DND-41 (cell line): ENCODE measurements around the gene NAA15.
A peak's percentile ranks its signal among the peaks of the same experiment; 100 is the strongest.

Experiments
- ATAC-seq: fragments of 200-7000 bp; cut with Tn5 transposase; 3 replicates; pipeline ENCODE4 v1.9.1; 2021; ENCODE audit warnings: low read depth; ENCODE audit not compliant: insufficient read depth
- DNase-seq: peaks from one replicate; pipeline ENCODE4 v3.0.0-alpha.2; 2020
- H2AFZ ChIP-seq: 2 replicates; pipeline ENCODE4 v1.6.0; 2012; ENCODE audit warnings: low read depth, low read length
- H3K27ac ChIP-seq: 2 replicates; pipeline ENCODE4 v1.5.1; 2012; ENCODE audit warnings: low read length, inconsistent platforms
- H3K27me3 ChIP-seq: fragments of 200-600 bp; sonication (generic); 2 replicates; pipeline ENCODE4 v1.6.0; 2012; ENCODE audit warnings: low read length, mild to moderate bottlenecking, inconsistent platforms; ENCODE audit not compliant: insufficient read depth, poor library complexity
- H3K36me3 ChIP-seq: 2 replicates; pipeline ENCODE4 v1.5.1; 2012; ENCODE audit warnings: low read length, inconsistent platforms; ENCODE audit not compliant: insufficient read depth
- H3K4me1 ChIP-seq: 2 replicates; pipeline ENCODE4 v1.5.1; 2012; ENCODE audit warnings: mild to moderate bottlenecking, low read length; ENCODE audit not compliant: insufficient read depth
- H3K4me2 ChIP-seq: 2 replicates; pipeline ENCODE4 v1.6.0; 2012; ENCODE audit warnings: mild to moderate bottlenecking, moderate library complexity, low read length, inconsistent platforms; ENCODE audit not compliant: insufficient read depth
- H3K4me3 ChIP-seq, 2 experiments: fragments of 200-600 bp in 1 of 2; shearing (Covaris generic) in 1 of 2; 2 replicates each; pipeline ENCODE4 v1.5.1; 2012 to 2016; ENCODE audit warnings: inconsistent platforms in 2 of 2, low read length in 2 of 2, mild to moderate bottlenecking in 2 of 2, low read depth in 1 of 2, moderate library complexity in 1 of 2
- H3K79me2 ChIP-seq: 2 replicates; pipeline ENCODE4 v1.6.0; 2012; ENCODE audit warnings: low read length, inconsistent platforms; ENCODE audit not compliant: insufficient read depth
- H3K9ac ChIP-seq: 2 replicates; pipeline ENCODE4 v1.6.0; 2012; ENCODE audit warnings: low read depth, mild to moderate bottlenecking, inconsistent platforms, low read length, moderate library complexity
- H3K9me3 ChIP-seq: 2 replicates; pipeline ENCODE4 v1.5.1; 2012; ENCODE audit warnings: low read length, moderate library complexity, mild to moderate bottlenecking, inconsistent platforms; ENCODE audit not compliant: insufficient read depth, severe bottlenecking
- H4K20me1 ChIP-seq: 2 replicates; pipeline ENCODE4 v1.6.0; 2012; ENCODE audit warnings: low read length; ENCODE audit not compliant: insufficient read depth
- EZH2 ChIP-seq: IDR thresholded peaks from 3 replicates; pipeline ENCODE4 v1.6.1; 2012; ENCODE audit warnings: borderline replicate concordance, low read depth, mild to moderate bottlenecking, moderate library complexity, low read length, inconsistent platforms; ENCODE audit not compliant: severe bottlenecking
- TF ChIP-seq, protein P1 (sequence below): IDR thresholded peaks from 2 replicates; pipeline ENCODE4 v1.5.1; 2012; ENCODE audit warnings: borderline replicate concordance, low read length, moderate library complexity, mild to moderate bottlenecking; ENCODE audit not compliant: poor library complexity, severe bottlenecking; ENCODE audit errors: extremely low read depth

NAA15 gene

DNA sequence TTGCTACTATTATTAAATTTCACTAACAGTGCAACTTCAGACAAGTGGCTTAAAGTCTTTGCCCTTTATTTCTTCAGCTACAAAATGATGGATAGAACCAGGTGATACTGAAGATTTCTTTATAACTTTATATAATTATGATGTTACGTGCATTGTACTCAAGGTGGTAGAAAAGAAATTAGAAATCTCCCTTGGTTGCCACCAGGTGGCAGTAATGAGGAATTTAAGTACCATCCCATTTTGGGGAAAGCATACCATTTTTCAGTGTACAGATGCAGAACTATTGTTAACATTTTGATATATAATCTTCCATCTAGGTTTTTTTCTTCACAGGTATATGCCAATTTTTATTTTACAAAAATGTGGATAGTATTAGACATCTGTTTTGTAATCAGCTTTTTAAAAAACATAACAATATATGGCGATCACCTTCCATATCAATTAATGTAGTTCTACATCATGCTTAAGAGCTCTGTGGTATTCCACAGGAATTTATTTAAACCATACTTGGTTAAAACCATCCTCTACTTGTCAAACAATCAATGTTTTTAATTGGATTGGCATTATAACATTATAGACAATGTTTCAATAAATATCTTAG, 114.9 kb downstream of the NAA15 start:
- DNase-seq (no peak), ATAC-seq (peak; percentile 65)
- H3K4me2 ChIP-seq = no peak overlapping the region
- H3K4me3 ChIP-seq = no peak overlapping the region
- no peaks in the 10 kb centered on the region for H3K79me2 ChIP-seq
- no peak for TF ChIP-seq EZH2
- TF ChIP-seq, protein P1, sequence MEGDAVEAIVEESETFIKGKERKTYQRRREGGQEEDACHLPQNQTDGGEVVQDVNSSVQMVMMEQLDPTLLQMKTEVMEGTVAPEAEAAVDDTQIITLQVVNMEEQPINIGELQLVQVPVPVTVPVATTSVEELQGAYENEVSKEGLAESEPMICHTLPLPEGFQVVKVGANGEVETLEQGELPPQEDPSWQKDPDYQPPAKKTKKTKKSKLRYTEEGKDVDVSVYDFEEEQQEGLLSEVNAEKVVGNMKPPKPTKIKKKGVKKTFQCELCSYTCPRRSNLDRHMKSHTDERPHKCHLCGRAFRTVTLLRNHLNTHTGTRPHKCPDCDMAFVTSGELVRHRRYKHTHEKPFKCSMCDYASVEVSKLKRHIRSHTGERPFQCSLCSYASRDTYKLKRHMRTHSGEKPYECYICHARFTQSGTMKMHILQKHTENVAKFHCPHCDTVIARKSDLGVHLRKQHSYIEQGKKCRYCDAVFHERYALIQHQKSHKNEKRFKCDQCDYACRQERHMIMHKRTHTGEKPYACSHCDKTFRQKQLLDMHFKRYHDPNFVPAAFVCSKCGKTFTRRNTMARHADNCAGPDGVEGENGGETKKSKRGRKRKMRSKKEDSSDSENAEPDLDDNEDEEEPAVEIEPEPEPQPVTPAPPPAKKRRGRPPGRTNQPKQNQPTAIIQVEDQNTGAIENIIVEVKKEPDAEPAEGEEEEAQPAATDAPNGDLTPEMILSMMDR = peak; percentile 68
- H4K20me1 ChIP-seq = no peaks in the 10 kb centered on the region
- H3K27ac ChIP-seq = no peak overlapping the region
- H3K27me3 ChIP-seq = no peaks in the 10 kb centered on the region
- H3K4me1 ChIP-seq = peaks cover 9% of the 10 kb centered on the region
- no peak overlapping the region for H3K9ac ChIP-seq
- H3K9me3 ChIP-seq = peaks cover 3% of the 10 kb centered on the region
- H3K36me3 ChIP-seq = no peaks in the 10 kb centered on the region
- no peak overlapping the region for H2AFZ ChIP-seq

DNA sequence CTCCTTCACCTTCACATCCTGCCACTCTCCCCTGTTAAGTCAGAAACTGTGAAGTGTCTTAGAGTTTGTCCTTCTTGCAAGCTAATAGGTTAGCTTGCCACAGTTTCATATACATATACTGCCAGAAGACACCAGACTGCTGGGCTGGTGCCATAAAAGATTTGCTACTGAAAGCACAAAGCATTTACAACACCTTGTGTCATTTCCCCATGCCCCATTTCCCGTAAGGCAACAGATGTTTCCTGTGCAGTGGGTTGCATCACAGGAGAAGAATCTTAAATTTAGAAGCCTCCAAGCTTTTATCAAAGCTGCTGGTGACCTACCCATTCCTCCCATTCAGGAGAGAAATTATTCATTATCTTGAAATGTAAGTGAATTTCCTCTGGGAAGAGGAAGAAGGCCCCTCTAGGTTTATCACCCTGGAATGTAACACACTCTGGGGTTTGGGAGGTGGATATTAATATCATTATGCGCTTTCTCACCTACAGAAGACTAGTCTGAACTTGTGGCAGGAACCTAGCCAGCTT, 118.1 kb downstream of the NAA15 start:
- Histone ChIP-seq H3K4me2 (no peak overlapping the region), H2AFZ (no peak overlapping the region), H3K79me2 (no peaks in the 10 kb centered on the region), H3K9ac (no peak overlapping the region), H3K36me3 (no peaks in the 10 kb centered on the region), H3K27me3 (no peaks in the 10 kb centered on the region), H3K4me3 (no peak overlapping the region), H4K20me1 (no peaks in the 10 kb centered on the region), H3K4me1 (peaks cover 9% of the 10 kb centered on the region), H3K9me3 (peaks cover 3% of the 10 kb centered on the region), H3K27ac (no peak overlapping the region)
- TF ChIP-seq, protein P1 = no peak
- no peak for TF ChIP-seq EZH2
- ATAC-seq (peak; percentile 82), DNase-seq (peak; percentile 34)

DNA sequence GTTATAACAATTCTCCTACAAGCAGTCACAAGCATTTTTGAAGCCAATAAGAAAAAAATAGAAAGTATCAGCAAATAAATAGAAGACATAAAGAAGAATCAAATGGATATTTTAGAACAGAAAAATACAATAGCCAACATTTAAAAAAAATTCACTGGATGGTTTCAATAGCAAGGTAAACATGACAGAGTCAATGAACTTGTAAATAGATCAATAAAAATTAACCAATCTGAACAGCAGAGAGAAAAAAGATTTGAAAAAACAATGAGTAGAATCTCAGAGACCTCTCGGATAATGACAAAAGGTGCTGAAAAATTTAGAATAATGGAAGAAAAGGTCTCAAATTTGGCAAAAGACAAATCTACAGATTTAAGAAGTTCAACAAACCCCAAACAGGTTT, 119.3 kb downstream of the NAA15 start:
- peaks cover under 1% of the 10 kb centered on the region for H3K9me3 ChIP-seq
- H4K20me1 ChIP-seq = no peaks in the 10 kb centered on the region

More for the DNA sequence above, 119.3 kb downstream of the NAA15 start:
- peaks cover 9% of the 10 kb centered on the region for H3K4me1 ChIP-seq
- ATAC-seq (no peak), DNase-seq (no peak)
- H3K4me3 ChIP-seq = no peak overlapping the region
- no peak overlapping the region for H3K9ac ChIP-seq
- no peak for TF ChIP-seq EZH2
- TF ChIP-seq, protein P1 = no peak
- H3K4me2 ChIP-seq = no peak overlapping the region
- H2AFZ ChIP-seq = no peak overlapping the region
- no peaks in the 10 kb centered on the region for H3K27me3 ChIP-seq
- H3K79me2 ChIP-seq = no peaks in the 10 kb centered on the region
- no peaks in the 10 kb centered on the region for H3K36me3 ChIP-seq
- no peak overlapping the region for H3K27ac ChIP-seq
